Astrocyte of the cerebellum (primary cell): ENCODE results near the gene APBA1.

Experiments used
- DNase-seq: peaks from one replicate; pipeline ENCODE4 v3.0.0-alpha.2; 2011; ENCODE audit warnings: low read depth
- H3K4me3 ChIP-seq: 2 replicates; pipeline ENCODE4 v1.5.1; 2011; ENCODE audit warnings: mild to moderate bottlenecking, low read depth, low read length, moderate library complexity
- CTCF ChIP-seq: IDR thresholded peaks from 2 replicates; pipeline ENCODE4 v1.5.1; 2012; ENCODE audit warnings: low read length, low read depth, moderate library complexity, mild to moderate bottlenecking; ENCODE audit errors: missing control alignments
- in situ Hi-C: cut with HindIII; loops from 2 replicates; pipeline ENCODE4 v1.10.0; 2017; ENCODE audit warnings: low sequenced_read_pairs

Gene APBA1

GRCh38 chr9:69675563-69675962 lies 3.4 kb upstream of the APBA1 start:
- H3K4me3 ChIP-seq = no peak overlapping the region
- no peak for DNase-seq
- in situ Hi-C loops = no loop called here
- TF ChIP-seq CTCF = no peak

- in situ Hi-C loops = no loop called here
- TF ChIP-seq CTCF = no peak
- no peak overlapping the region for H3K4me3 ChIP-seq
- DNase-seq = no peak
These were observed 2.7 kb upstream of the APBA1 start for GRCh38 chr9:69674716-69675438.

GRCh38 chr9:69674112-69674685 lies 2.0 kb upstream of the APBA1 start:
- in situ Hi-C loops = no loop called here
- no peak overlapping the region for H3K4me3 ChIP-seq
- DNase-seq = no peak
- no peak for TF ChIP-seq CTCF

GRCh38 chr9:69673311-69673640 lies 1.1 kb upstream of the APBA1 start:
- TF ChIP-seq CTCF = no peak
- DNase-seq = no peak
- in situ Hi-C loops = no loop called here
- peak overlapping the region; percentile 70 for H3K4me3 ChIP-seq

- peak; percentile 79 for DNase-seq
- peak overlapping the region; percentile 70 for H3K4me3 ChIP-seq
- peak; percentile 89 for TF ChIP-seq CTCF
- in situ Hi-C loops = no loop called here
These were observed 582 bp upstream of the APBA1 start for GRCh38 chr9:69672596-69673310.

GRCh38 chr9:69671311-69671878 lies 776 bp downstream of the APBA1 start:
- DNase-seq = no peak
- in situ Hi-C loops = no loop called here
- no peak for TF ChIP-seq CTCF
- H3K4me3 ChIP-seq = peak overlapping the region; percentile 70
